ENCODE measurements around the gene SOCS3. TPM values are rescaled to one million over a fixed set of nuclear protein-coding genes. Genes with fewer than 3 reads are reported as not detected.

SOCS3 gene
- total and polyA plus RNA-seq, 10 of the 15 experiments (the other 5 are each of a cell fraction or from before 2014, with no cell fraction given) = 0.05 to 3.9 (median 1.0) TPM

DNA sequence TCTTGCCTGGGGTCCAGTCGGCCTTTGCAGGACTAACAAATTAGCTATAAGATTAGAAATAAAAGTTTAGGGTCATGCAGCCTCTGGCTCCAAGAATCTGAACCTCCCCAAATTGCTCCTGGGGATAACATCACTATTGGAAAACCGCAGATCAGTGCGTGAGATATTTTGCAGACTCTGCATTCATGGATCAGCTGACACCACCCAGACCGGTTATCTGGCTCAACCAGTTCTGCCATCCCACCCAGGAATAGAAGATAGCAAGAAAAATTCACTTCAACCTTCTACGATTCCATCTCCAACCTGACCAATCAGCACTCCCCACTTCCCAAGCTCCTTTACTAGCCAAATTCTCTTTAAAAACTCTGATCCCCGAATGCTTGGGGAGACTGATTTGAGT, 14.3 kb upstream of the SOCS3 start:
- no peaks in the 10 kb centered on the region for H3K36me3 ChIP-seq (ENCODE audit: control insufficient read depth in 2 of 2, insufficient read depth in 2 of 2, low read length in 1 of 2)
- ChIA-PET SMC1A (ENCODE audit: uncharacterized antibody, unreplicated experiment) (interaction anchor here (0.6 to 2.1 kb wide), 3 partner anchors 8 to 58 kb away, joined by 3 to 8 read pairs (median 3); no protein-coding TSS in a partner anchor), CTCF (no interaction called here), RAD21 (ENCODE audit: unreplicated experiment) (interaction anchor here (0.6 to 1.4 kb wide), 2 partner anchors 9 to 86 kb away, joined by 3 to 4 read pairs; no protein-coding TSS in a partner anchor), POLR2A (interaction anchor here (0.5 to 0.9 kb wide), 2 partner anchors 9 to 1439 kb away, joined by 3 to 5 read pairs; no protein-coding TSS in a partner anchor)
- H3K4me1 ChIP-seq (ENCODE audit: control insufficient read depth, insufficient read depth, low read length) = peaks cover 11% of the 10 kb centered on the region
- TF ChIP-seq MEF2A (IDR thresholded peaks at IDR 0.05; ENCODE audit: insufficient read depth, low read depth, low read length) (no peak), STAT3 (IDR thresholded peaks at IDR 0.05; ENCODE audit: low read depth, low read length) (no peak), IKZF2 (IDR thresholded peaks at IDR 0.05) (no peak), SIN3A (IDR thresholded peaks at IDR 0.05; ENCODE audit: low read depth, low read length) (no peak), KAT2A (conservative IDR thresholded peaks at IDR 0.05; ENCODE audit: control insufficient read depth, low read depth, low read length) (no peak), RCOR1 (conservative IDR thresholded peaks at IDR 0.05; ENCODE audit: low read depth, low read length) (no peak), ZNF217 (IDR thresholded peaks at IDR 0.05) (no peak), EP300 (IDR thresholded peaks at IDR 0.05; ENCODE audit: borderline replicate concordance in 1 of 2, control insufficient read depth in 1 of 2, low read depth in 2 of 2, low read length in 2 of 2) (no peak), GABPA (IDR thresholded peaks at IDR 0.05; ENCODE audit: low read depth) (no peak), CHD1 (IDR thresholded peaks at IDR 0.05; ENCODE audit: low read depth, low read length) (no peak), STAT1 (conservative IDR thresholded peaks at IDR 0.05) (no peak)
- TF ChIP-seq, protein P1, sequence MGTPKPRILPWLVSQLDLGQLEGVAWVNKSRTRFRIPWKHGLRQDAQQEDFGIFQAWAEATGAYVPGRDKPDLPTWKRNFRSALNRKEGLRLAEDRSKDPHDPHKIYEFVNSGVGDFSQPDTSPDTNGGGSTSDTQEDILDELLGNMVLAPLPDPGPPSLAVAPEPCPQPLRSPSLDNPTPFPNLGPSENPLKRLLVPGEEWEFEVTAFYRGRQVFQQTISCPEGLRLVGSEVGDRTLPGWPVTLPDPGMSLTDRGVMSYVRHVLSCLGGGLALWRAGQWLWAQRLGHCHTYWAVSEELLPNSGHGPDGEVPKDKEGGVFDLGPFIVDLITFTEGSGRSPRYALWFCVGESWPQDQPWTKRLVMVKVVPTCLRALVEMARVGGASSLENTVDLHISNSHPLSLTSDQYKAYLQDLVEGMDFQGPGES (IDR thresholded peaks at IDR 0.05) = no peak
- TF ChIP-seq, protein P2, sequence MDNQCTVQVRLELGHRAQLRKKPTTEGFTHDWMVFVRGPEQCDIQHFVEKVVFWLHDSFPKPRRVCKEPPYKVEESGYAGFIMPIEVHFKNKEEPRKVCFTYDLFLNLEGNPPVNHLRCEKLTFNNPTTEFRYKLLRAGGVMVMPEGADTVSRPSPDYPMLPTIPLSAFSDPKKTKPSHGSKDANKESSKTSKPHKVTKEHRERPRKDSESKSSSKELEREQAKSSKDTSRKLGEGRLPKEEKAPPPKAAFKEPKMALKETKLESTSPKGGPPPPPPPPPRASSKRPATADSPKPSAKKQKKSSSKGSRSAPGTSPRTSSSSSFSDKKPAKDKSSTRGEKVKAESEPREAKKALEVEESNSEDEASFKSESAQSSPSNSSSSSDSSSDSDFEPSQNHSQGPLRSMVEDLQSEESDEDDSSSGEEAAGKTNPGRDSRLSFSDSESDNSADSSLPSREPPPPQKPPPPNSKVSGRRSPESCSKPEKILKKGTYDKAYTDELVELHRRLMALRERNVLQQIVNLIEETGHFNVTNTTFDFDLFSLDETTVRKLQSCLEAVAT (IDR thresholded peaks at IDR 0.05) = no peak
- FAIRE-seq (no peak), DNase-seq (ENCODE audit: low read depth, low spot score) (no peak), ATAC-seq (no peak)
- H3K4me2 ChIP-seq (ENCODE audit: control insufficient read depth, insufficient read depth) = no peak overlapping the region
- H3K4me3 ChIP-seq = no peak overlapping the region
- H3K27ac ChIP-seq (ENCODE audit: control insufficient read depth, insufficient read depth) = no peak overlapping the region
- no peaks in the 10 kb centered on the region for H3K27me3 ChIP-seq (replicated peaks in 1 of 2; ENCODE audit: control insufficient read depth in 2 of 2, insufficient read depth in 2 of 2, low read length in 1 of 2)
- no peak overlapping the region for H3K9ac ChIP-seq (ENCODE audit: control insufficient read depth, insufficient read depth, low read length)
- H3K79me2 ChIP-seq (ENCODE audit: control insufficient read depth, insufficient read depth, low read length) = peaks cover 12% of the 10 kb centered on the region
- BruUV-seq (replicated peaks) = no TSS peak
- no peaks in the 10 kb centered on the region for H3K9me3 ChIP-seq (replicated peaks; ENCODE audit: control insufficient read depth, insufficient read depth, low read length)
- no peaks in the 10 kb centered on the region for H4K20me1 ChIP-seq (ENCODE audit: control insufficient read depth, insufficient read depth)
- no peak overlapping the region for H2AFZ ChIP-seq (ENCODE audit: control insufficient read depth, low read depth, low read length)
- intact Hi-C loops (cut with micrococcal nuclease; ENCODE audit: unreplicated experiment) = no loop called here
- in situ Hi-C loops (cut with MboI) = no loop called here
- WGBS (ENCODE audit: insufficient coverage, insufficient replicate concordance, low lambda C conversion rate, missing lambda C conversion rate) = 46% methylated on average over 6 of the region's 6 CpGs
